ENCODE measurements around the gene RNASE8.

DNA sequence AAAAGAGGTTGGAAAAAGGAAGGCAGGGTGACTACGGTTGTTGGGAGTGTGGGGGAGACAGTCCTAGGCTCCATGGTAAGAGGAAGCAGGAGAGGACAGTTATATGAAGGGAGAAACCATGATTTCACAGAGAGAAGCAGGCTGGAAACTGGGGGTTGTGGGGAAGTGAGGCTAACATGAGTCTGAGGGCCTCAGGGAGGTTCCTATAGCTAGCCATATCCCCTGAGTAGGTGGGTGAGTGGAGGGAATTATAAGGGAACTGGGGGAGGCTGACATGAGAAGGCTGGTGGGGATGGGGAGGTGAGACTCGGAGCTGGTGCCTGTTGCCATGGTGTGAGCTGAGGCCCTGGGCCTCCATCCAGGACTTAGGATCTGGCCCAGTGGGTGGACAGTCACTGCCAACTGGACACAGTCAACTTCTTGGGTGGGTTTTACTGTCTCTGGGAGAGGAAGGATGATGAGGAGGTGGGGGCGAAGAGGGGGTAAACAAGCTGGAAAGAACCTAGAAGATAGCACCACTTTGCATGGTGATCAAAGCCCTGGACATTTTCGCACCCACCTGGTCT, 24.4 kb upstream of the RNASE8 start:
- no peak for TF ChIP-seq CTCF (IDR thresholded peaks at IDR 0.05; ENCODE audit: poor library complexity, severe bottlenecking)
- TF ChIP-seq MXI1 (conservative IDR thresholded peaks at IDR 0.05; ENCODE audit: poor library complexity, severe bottlenecking): no peak
- no peak for TF ChIP-seq EZH2 (IDR thresholded peaks at IDR 0.05; ENCODE audit: borderline replicate concordance, insufficient read depth, low read length, poor library complexity, severe bottlenecking)
- no peak for TF ChIP-seq EP300 (conservative IDR thresholded peaks at IDR 0.05; ENCODE audit: poor library complexity, severe bottlenecking)
- TF ChIP-seq SMC3 (conservative IDR thresholded peaks at IDR 0.05; ENCODE audit: poor library complexity): no peak
- no peak for TF ChIP-seq POLR2AphosphoS5 (IDR thresholded peaks at IDR 0.05)
- no peak for TF ChIP-seq RAD21 (conservative IDR thresholded peaks at IDR 0.05)
- no peak for TF ChIP-seq REST (IDR thresholded peaks at IDR 0.05; ENCODE audit: borderline replicate concordance)
